Head of caudate nucleus (tissue), 42 donors: Measurements from ENCODE around the gene MBD3L3.
"Not testable (repeated sequence)": the region's sequence is repeated elsewhere in the genome, so short reads cannot be mapped to it uniquely, and the experiment has no call there.

Experiments used
- DNase-seq, 42 donors: peaks; one replicate each; pipeline versions ENCODE4 v3.0.0 to v3.0.0-alpha.2; 2020 to 2021; ENCODE audit warnings: mixed read lengths in 7 of 42
- intact Hi-C: fragments of 100-400 bp; cut with DNase I; formaldehyde crosslinking; loops from one replicate; pipeline ENCODE4 v1.15.0; 2022

MBD3L3 gene

GRCh38 chr19:7058576-7058975 lies at the start of gene MBD3L3:
TSS of gene MBD3L3 (minus strand) at chr19:7058676. CDS start at chr19:7058605, 71 bp downstream.
- DNase-seq, intact Hi-C loops: not testable (repeated sequence)

DNA sequence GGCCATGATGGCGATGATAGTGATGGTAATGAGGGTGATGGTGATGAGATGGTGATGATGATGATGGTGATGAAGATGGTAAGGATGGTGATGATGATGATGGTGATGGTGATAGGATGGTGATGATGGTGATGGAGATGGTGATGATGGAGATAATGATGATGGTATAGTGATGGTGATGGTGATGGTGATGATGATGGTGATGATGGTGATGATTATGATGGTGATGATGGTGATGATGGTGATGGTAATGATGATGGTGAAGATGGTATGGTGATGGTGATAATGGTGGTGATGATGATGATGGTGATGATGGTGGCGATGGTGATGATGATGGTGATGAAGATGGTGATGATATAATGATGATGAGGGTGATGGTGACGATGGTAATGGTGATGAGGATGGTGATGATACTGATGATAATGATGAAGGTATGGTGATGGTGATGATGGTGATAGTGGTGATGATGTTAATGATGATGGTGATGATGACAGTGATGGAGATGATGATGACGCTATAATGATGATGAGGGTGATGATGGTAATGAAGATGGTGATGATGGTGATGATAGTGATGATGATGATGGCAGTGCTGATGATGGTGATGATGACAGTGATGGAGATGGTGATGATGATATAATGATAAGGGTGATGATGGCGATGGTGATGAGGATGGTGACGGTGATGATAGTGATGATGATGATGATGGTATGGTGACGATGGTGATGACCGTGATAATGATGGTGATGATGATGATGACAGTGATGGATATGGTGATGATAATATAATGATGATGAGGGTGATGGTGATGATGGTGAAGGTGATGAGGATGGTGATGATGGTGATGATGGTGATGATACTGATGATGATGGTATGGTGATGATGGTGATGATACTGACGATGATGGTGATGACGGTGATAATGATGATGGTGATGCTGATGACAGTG lies 48.5 kb upstream of the MBD3L3 start:
- DNase-seq: no peak
- intact Hi-C loops: no loop called here

DNA sequence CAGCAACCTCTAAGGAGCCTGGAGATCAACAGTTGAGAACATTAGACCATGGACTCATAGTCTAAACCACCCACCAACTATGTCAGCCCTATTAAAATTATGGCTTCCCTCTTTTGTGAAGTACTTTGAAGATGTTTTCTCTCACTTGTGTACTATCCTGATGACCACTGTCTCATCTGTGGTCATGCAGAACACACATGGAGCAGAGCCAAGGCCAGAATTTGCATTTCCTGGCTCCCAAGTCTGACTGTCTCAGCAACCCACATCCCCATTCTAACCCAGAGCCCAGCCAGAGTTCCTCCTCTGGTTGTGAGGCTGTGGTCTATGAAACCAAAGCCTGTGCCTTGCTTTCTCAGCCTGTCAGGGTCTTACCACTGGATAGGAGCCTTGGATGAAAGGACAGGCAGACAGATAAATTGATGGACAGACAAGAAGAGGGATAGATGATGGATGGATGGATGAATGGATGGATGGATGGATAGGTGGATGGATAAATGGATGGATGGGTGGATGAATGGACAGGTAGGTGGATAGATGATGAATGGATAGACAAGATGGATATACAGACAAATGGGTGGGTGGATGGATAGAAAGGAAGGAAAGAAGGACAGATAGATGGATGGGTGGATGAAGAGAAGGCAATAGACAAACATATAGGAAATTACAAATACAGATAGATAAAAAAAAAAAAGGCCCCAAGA lies 46.4 kb upstream of the MBD3L3 start:
- intact Hi-C loops: loop anchor here (5.0 kb wide), 1 partner anchor 237 kb away; no protein-coding TSS in a partner anchor
- DNase-seq: peak in 20 of 42 donors; percentile 18 to 51 (median 28)

GRCh38 chr19:7101498-7102253 lies 43.2 kb upstream of the MBD3L3 start:
- intact Hi-C loops: loop anchor here (5.0 kb wide), 1 partner anchor 241 kb away; no protein-coding TSS in a partner anchor
- no peak for DNase-seq

DNA sequence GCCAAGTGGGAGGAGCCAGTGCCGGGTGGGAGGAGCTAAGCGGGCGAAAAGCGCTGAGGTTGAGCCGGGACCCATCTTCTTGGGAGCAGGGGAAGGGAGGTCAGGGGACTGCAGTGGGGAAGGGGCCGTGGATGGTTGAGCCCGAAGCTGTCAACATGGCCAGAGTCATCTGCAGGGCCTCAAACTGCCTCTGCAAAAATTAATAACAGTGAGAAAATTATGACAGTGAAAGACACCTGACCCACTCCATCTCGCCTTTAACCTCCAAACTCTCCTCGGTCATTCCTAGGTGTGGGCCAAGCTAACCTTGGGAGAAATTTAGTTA lies 41.1 kb upstream of the MBD3L3 start:
- intact Hi-C loops: no loop called here
- DNase-seq: peak in 3 of 42 donors; percentile 78 to 87 (median 80)

DNA sequence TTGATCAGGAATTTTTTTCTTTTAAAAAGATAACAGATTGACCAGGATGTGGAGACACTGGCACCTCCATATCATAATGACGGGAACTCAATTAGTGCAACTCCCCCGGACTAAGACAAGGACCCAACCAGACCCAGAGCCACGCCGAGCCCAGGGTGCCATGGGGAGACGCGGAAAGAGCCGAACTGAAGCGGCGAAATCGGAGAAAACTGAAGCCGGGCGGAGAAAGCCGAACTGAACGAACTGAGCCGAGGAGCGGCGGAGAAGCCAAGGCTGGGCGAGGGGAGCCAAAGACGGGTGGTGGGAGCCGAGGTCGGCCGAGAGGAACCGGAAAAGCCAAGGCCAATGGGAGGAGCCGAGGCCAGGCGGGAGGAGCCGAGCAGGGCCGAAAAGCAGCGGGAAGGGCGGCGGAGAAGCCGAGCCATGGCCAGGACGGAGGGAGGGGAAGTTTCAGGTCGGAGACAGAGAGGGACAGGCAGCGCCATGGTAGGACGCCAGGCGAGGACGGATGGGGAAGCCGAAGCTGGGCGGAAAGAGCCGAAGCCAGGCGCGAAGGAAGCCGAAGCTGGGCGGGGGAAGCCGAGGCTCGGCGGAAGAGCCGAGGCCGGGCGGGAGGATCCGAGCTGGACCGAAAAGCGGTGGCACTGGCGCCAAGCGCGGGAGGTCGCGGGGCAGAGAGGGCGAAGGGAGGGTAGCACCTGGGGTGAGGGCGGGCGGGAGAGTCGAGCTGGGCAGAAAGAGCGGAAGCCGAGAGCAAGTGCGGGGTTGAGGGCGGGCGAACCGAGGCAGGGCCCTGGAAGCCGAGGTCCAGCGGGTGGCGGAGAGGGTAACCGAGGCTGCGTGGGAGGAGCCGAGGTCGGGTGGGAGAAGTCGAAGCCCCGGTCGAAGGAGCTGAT lies 40.5 kb upstream of the MBD3L3 start:
- DNase-seq: peak; percentile 71 to 95 (median 90)
- intact Hi-C loops: no loop called here

DNA sequence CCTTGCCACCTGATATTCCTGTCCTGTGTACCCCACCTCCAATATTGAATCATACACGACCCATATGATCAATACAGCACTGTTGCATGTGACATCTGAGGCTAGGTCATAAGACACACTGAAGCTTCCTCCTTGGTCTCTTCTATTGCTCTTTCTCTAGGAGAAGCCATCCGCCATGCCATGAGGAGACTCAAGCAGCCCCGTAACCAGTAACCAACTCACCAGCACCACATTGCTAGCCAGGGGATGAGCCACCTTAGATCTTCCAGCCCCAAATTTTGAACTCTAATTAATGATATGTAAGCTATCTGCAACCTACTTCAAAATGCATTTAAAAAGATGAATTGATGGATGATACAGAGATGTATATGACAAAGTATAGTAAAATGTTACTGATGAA lies 39.6 kb upstream of the MBD3L3 start:
- intact Hi-C loops: no loop called here
- DNase-seq: no peak

GRCh38 chr19:7088999-7089398 lies 30.5 kb upstream of the MBD3L3 start:
- intact Hi-C loops: no loop called here
- no peak for DNase-seq

DNA sequence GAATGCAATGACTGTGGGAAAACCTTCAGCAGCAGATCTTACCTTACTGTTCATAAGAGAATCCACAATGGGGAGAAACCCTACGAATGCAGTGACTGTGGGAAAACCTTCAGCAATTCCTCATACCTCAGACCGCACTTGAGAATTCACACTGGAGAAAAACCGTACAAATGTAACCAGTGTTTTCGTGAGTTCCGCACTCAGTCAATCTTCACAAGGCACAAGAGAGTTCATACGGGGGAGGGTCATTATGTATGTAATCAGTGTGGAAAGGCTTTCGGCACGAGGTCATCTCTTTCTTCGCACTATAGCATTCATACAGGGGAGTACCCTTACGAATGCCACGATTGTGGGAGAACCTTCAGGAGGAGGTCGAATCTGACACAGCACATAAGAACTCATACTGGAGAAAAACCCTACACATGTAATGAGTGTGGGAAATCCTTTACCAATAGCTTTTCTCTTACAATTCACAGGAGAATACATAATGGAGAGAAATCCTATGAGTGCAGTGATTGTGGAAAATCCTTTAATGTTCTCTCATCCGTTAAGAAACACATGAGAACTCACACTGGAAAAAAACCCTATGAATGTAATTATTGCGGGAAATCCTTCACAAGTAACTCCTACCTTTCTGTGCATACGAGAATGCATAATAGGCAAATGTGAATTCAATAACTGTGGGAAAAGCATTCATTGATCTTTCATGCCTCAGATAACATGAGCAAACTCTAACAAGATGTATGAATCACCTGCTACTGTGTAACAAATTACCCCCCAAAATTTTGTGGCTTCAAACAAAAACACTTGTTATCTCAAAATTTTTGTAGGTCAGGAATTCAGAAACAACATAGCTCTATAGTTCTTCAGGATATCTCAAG lies 24.8 kb upstream of the MBD3L3 start:
- intact Hi-C loops: no loop called here
- DNase-seq: peak in 2 of 42 donors; percentile 14 to 31

DNA sequence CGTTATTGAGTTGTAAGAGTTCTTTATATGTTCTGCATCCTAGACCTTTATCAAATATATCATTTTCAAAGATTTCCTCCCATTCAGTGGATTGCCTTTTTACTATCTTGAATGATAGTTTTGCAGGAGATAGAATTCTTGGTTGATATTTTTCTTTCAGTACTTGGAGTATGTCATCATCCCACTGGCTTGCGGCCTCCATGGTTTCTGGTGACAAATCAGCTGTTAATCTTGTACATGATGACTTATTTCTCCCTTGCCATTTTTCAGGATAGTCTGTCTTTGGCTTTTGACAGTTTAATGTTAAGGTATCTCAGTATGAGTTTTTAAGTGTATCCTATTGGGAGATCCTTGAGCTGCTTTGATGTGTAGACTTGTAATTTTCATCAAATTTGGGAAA lies 19.5 kb upstream of the MBD3L3 start:
- intact Hi-C loops: no loop called here
- peak in 2 of 42 donors; percentile 14 to 22 for DNase-seq

GRCh38 chr19:7076151-7076550 lies 17.7 kb upstream of the MBD3L3 start:
- intact Hi-C loops: no loop called here
- no peak for DNase-seq

DNA sequence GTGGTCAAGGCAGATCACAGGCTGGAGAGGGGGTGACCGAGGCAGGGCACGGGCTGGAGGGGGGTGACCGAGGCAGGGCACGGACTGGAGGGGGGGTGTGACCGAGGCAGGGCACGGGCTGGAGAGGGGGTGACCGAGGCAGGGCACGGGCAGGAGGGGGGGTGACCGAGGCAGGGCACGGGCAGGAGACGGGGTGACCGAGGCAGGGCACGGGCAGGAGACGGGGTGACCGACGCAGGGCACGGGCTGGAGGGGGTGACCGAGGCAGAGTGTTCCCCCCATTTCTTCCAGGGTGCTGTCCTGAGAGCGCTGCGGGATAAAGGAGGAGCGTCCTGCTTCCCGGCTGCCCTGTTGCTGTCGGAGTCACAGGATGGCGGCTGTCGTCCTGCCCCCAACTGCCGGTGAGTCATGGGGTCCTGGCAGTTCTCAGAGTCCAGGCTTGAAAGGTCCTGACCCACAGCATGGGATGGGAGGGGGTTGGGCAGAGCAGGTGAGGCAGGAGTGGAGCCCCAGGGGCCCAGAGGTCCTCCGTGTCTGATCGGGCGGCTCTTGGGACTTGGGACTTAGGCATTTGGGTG lies 16.3 kb upstream of the MBD3L3 start:
- peak in 1 of 42 donors; percentile 13 for DNase-seq
- intact Hi-C loops: no loop called here

DNA sequence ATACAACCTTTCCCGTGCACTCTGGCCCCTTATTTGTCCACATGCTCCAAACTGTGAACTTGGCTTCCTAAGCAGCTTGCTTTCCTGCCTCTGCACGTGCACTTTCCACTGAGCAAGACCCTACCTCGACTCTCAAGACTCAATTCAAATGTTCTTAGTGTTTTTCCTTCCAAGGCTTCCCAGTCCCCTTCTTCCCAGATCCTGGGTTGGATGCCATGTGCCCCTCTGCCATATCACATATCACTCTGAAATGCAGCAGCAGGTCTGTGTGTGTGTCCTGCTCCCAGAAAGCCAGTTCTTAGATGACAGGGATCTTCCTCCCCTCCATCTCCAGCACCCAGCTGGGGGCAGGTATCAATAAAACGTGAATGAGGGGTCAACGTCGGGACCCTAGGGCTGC lies 14.1 kb upstream of the MBD3L3 start:
- intact Hi-C loops: no loop called here
- DNase-seq: peak in 2 of 42 donors; percentile 20 to 25

DNA sequence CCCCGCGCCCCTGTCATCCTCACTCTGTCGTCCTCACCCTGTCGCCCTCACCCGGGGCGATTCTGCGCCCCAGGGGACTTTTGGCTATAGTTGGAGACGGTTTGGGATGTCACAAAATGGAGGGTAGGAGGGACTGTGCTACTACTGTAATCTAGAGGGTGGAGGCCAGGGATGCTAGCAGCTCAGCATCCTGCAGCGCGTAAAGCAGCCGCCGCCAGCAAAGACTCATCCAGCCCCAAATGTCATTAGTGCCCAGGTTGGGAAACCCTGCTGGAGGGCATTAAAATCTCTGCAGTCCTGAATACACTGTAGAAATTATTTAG lies 11.4 kb upstream of the MBD3L3 start:
- peak in 3 of 42 donors; percentile 6 to 14 (median 9) for DNase-seq
- intact Hi-C loops: no loop called here

GRCh38 chr19:7069042-7069903 lies 10.8 kb upstream of the MBD3L3 start, which contains the start of gene ZNF557:
TSS of gene ZNF557 (plus strand) at chr19:7069703. CDS start at chr19:7075075, 5,372 bp downstream.
- intact Hi-C loops: no loop called here
- peak; percentile 94 to 99 (median 98) for DNase-seq

GRCh38 chr19:7068599-7068998 lies 10.1 kb upstream of the MBD3L3 start:
- DNase-seq: peak in 2 of 42 donors; percentile 31 to 34
- intact Hi-C loops: no loop called here
